Lung (tissue), 12 donors: ENCODE results near the gene INO80C. TPM values are rescaled to one million over a fixed set of nuclear protein-coding genes. Genes with fewer than 3 reads are reported as not detected.

Experiments
- ATAC-seq: fragments of 200-7000 bp; cut with Tn5 transposase; one replicate; pipeline ENCODE4 v1.9.1; 2020; ENCODE audit warnings: moderate number of reproducible peaks; ENCODE audit not compliant: insufficient read depth, low FRiP score
- DNase-seq, 3 donors: peaks; one replicate each; pipeline ENCODE4 v3.0.0-alpha.2; 2013 to 2017
- H3K27ac ChIP-seq, 2 donors: one replicate each; pipeline ENCODE4 v1.5.1; 2013; ENCODE audit warnings: mild to moderate bottlenecking in 2 of 2, moderate library complexity in 2 of 2, control low read depth in 1 of 2, inconsistent platforms in 1 of 2, low read depth in 1 of 2, low read length in 1 of 2
- H3K27me3 ChIP-seq, 3 donors: one replicate each; pipeline ENCODE4 v1.5.1; 2013; ENCODE audit warnings: low read length in 2 of 3; ENCODE audit not compliant: control insufficient read depth in 3 of 3, insufficient read depth in 3 of 3
- H3K36me3 ChIP-seq, 4 donors: one replicate each; pipeline ENCODE4 v1.5.1; 2013; ENCODE audit warnings: low read length in 4 of 4, mild to moderate bottlenecking in 1 of 4, moderate library complexity in 1 of 4; ENCODE audit not compliant: control insufficient read depth in 4 of 4, insufficient read depth in 4 of 4
- H3K4me1 ChIP-seq, 5 donors: one replicate each; pipeline ENCODE4 v1.5.1; 2013; ENCODE audit warnings: low read length in 5 of 5, mild to moderate bottlenecking in 2 of 5, moderate library complexity in 1 of 5; ENCODE audit not compliant: control insufficient read depth in 5 of 5, insufficient read depth in 5 of 5
- H3K4me3 ChIP-seq: one replicate; pipeline ENCODE4 v1.5.1; 2013; ENCODE audit warnings: mild to moderate bottlenecking, control low read depth, moderate library complexity
- H3K9ac ChIP-seq, 2 donors: one replicate each; pipeline ENCODE4 v1.5.1; 2013; ENCODE audit warnings: low read length in 2 of 2, control low read depth in 1 of 2; ENCODE audit not compliant: insufficient read depth in 1 of 2
- H3K9me3 ChIP-seq, 4 donors: one replicate each; pipeline ENCODE4 v1.5.1; 2013; ENCODE audit warnings: low read length in 3 of 4, mild to moderate bottlenecking in 1 of 4, moderate library complexity in 1 of 4; ENCODE audit not compliant: control insufficient read depth in 4 of 4, insufficient read depth in 3 of 4
- CTCF ChIP-seq: IDR thresholded peaks from 2 replicates; pipeline ENCODE4 v1.5.1; 2012; ENCODE audit warnings: mild to moderate bottlenecking; ENCODE audit errors: control extremely low read depth, extremely low read depth
- WGBS, 2 donors: extraction: QIAGEN DNeasy Blood & Tissue Kit; methylation state at CpG; one replicate each; pipeline ENCODE4 v1.1.7; 2013; 5-methylcytosine and 5-hydroxymethylcytosine counted together
- polyA plus RNA-seq, 2 donors: library from polyadenylated mRNA; stranded (reverse); fragments of 200-250 nt; gene quantifications; one replicate each; pipeline ENCODE4 v1.2.1, GENCODE V29; 2013
- total RNA-seq, 2 donors: library from RNA; depleted of rRNA in 1 of 2; stranded (reverse); fragments of >200 nt in 1 of 2; gene quantifications; one replicate each; pipeline ENCODE4 v1.2.1, GENCODE V29; 2014 to 2021
- donor health status: control.
- donor health status: control.
- donor health status: Bipolar disorder and iron deficiency.
- donor health status: healthy.
- donor health status: DM: yes; HTN: yes; CAD: no.

The INO80C gene
- total and polyA plus RNA-seq, 4 donors: 26.7 to 35.6 (median 31.5) TPM

GRCh38 chr18:35516351-35516750 lies 18.6 kb upstream of the INO80C start:
- Histone ChIP-seq H3K27me3 (no peaks in the 10 kb centered on the region), H3K4me3 (no peak overlapping the region), H3K36me3 (no peaks in the 10 kb centered on the region), H3K9me3 (no peaks in the 10 kb centered on the region), H3K4me1 (peaks cover 0 to 10% (median 5%) of the 10 kb centered on the region in 5 donors), H3K9ac (no peak overlapping the region), H3K27ac (no peak overlapping the region)
- DNase-seq: no peak
- WGBS, 2 donors: 91 to 92% methylated on average over 3 of the region's 3 CpGs
- ATAC-seq: no peak
- no peak for TF ChIP-seq CTCF

- WGBS, 2 donors: 73 to 79% methylated on average over 6 of the region's 6 CpGs
- ATAC-seq (no peak), DNase-seq (no peak)
- H3K9ac ChIP-seq: no peak overlapping the region
- no peaks in the 10 kb centered on the region for H3K36me3 ChIP-seq
- H3K27me3 ChIP-seq: no peaks in the 10 kb centered on the region
- H3K9me3 ChIP-seq: no peaks in the 10 kb centered on the region
- H3K4me3 ChIP-seq: no peak overlapping the region
- H3K4me1 ChIP-seq: peaks cover 0 to 10% (median 5%) of the 10 kb centered on the region in 5 donors
- no peak overlapping the region for H3K27ac ChIP-seq
- no peak for TF ChIP-seq CTCF
These were observed 17.8 kb upstream of the INO80C start for GRCh38 chr18:35515460-35516130.

GRCh38 chr18:35514752-35515459 lies 17.1 kb upstream of the INO80C start:
- Histone ChIP-seq H3K9me3 (no peaks in the 10 kb centered on the region), H3K4me1 (peaks cover 0 to 10% (median 5%) of the 10 kb centered on the region in 5 donors), H3K36me3 (no peaks in the 10 kb centered on the region), H3K27me3 (no peaks in the 10 kb centered on the region), H3K27ac (no peak overlapping the region), H3K9ac (no peak overlapping the region), H3K4me3 (no peak overlapping the region)
- 82 to 90% methylated on average over 7 of the region's 7 CpGs for WGBS, 2 donors
- no peak for TF ChIP-seq CTCF
- DNase-seq (no peak), ATAC-seq (no peak)
